HG03354 (cell line): Measurements from ENCODE around the gene FGFRL1.
A peak's percentile ranks its signal among the peaks of the same experiment; 100 is the strongest.

Source experiments
- ATAC-seq: cut with Tn5 transposase; IDR thresholded peaks from one replicate; pipeline ENCODE4 v1.9.1; 2021; ENCODE audit warnings: mild to moderate bottlenecking; ENCODE audit not compliant: unreplicated experiment, poor library complexity, severe bottlenecking

The FGFRL1 gene

DNA sequence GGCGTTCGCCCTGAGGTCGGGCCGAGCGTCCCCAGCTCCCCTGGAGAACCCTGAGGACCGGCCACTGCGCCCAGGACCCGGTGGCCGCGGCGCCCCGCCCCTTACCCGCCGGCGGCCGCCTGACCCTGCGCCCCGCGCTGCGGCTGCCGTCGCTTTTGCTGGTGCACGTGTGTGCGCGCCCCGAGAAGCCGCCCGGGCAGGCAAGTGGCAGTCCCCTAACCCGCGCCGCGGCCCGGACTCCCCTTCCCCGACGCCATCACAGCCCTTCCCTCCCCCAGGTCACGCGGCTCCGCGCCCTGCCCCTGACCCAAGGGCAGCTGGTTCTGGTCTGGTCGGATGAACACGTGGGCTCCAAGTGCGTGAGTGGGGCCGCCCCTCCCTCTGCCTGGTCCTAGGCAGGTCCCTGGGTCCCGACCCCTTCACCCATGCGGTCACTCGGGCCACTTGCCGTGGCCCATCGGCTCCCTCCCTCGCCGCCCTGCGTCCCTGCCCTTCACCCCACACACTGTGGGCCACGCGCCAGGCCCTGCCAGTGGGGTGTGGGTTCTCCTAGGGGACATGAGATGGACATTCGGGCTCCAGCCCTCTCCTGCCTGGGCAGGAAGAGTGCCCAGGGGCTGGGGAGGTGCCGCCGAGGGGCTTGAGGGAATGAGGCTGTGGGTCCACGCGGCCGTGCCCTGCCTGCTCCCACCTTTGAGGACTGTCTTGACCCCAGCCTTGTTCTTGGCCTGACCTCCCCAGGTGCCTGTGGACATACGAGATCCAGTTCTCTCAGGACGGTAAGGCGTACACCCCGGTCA, 8.0 kb upstream of the FGFRL1 start:
- ATAC-seq: no peak

DNA sequence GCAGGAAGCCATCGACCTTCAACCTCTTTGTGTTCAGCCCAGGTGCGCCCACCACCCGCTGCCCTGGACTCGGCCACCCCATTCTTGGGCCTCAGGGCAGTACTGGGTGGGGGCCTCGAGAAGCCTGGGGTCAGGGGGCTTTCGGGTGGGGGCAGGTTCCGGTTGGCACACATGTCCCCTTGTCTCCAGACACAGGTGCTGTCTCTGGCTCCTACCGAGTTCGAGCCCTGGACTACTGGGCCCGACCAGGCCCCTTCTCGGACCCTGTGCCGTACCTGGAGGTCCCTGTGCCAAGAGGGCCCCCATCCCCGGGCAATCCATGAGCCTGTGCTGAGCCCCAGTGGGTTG, 7.4 kb upstream of the FGFRL1 start:
- no peak for ATAC-seq

DNA sequence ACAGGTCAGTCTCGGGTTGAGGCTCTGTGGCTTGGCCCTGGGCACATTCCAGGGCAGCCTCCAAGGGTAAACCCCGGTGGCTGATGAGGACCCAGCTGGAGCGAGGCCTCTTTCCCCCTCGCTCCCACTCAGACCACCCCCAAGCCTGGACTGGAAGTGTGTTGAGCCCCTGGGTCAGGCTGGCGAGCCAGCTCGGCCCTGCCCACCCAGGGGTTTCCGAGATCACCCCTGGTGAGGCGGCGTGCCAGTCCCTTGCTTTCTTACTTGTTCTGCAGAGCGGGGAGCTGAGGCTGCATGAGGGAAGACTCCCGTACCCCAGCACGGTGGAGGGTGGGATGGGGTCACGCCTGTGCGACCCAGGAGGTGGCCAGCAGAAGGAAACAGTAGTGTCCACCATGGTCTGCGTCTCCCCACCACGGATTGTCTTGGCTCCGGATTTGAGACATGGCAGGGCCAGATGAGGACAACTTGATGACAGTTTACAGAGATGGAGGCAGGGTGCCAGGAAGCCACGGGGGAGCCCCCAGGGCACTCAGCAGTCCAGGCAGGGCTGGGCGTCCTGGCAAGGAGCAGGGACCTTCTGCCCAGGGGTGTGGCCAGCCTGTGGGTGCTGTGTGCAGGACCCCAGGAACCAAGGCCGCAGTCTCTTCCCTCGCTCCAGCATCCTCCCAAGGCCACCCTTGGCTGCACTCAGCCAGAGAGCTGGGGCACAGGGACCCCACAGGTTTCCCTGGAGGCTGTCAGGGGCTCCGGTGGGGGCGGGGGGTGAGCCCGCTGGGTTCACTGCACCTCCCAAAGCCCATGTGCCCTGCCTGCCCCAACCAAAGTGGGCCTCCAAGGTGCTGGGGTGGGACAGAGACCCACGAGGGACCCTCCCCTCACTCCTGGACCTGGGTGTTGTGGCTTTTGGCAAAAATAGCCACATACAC, 6.6 kb upstream of the FGFRL1 start:
- ATAC-seq: no peak

DNA sequence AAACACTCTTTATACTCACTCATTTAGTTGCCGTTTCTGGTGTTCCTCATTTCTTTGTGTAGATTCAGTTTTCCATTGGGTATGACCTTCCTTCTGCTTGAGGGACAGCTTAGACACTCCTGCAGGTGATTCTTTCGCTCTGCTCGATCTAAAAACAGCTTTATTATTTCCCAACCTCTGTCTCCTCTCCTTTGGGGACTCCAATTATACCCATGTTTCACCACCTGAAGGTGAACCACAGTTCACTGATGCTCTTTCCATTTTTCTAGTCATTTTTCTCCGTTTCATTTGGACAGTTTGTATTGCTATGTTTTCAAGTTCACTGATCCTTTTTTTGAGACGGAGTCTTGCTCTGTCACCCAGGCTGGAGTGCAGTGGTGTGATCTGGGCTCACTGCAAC, 4.6 kb upstream of the FGFRL1 start:
- no peak for ATAC-seq

DNA sequence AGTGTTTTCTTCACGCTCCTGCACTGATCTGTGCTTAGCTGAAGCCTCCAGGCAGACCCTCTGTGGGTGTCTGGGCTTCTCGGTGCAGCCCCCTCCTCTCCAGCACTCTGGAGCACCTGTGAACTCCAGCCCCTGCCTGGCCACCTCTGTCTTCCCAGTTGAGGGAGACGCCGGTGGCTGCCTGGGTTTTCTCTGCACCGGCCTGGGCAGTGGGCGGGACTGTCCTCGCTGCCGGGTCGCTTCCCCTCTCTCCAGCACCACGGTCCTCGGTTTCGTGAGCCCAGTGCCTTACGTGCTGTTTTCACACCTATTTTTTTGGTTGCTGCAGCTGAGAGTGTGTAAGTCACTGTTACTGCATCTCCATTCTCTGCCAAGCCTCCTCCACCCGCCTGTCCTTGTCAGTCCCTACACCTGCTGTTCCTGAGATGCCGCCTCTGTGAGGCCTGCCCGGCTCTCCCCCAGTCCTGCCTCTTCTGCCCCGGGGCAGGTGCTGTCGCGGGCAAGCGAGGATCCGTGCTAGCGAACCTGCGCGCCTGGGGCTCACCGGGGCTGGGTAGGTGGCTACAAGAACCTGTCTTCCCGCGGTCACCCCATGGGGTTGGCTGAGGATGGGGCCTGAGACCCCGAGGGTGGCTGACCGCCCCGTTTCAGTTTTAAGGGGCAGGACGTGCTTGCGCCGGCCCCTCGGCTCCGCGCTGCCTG, 2.4 kb upstream of the FGFRL1 start:
- peak; percentile 9 for ATAC-seq

DNA sequence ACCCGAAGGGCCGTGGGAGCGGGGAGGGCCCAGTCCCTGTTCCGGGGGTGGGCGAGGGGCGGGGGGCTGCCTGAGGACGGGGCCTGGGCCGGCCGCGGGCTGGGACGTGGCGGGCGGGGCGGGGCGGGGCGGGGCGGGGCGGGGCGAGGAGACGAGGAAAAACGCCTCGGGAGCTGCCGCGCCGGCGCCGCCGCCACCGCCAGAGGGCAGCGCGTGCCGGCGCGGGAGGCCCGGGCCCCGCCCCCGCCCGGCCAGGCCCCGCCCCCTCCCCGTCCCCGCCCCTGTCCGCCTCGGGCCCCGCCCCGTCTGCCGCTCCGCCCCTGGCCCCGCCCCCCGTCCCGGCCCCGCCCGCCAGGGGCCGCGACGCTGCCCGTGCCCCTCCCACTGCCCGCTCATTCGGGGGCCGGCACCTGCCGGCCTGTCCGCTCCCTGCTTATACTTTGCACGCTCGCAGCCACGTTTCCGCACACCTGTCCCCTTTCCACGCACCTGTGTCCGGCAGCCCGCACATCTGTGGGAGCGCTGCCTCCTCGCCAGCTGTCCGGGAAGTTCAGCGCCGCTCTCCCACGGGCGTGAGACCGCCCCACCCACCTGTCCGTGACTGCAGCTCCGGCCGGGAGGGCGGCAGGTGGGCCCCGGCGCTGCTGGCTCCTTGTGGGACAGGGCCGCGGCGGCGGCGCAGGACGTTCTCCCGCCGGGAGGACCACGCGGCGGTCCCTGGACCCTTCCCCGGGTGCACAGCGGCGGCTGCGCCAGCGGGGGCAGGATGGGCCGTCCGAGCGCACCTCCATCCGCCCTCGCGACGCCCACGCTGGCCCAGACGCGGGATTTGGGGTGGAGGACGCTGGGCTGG, 1.7 kb upstream of the FGFRL1 start:
- ATAC-seq: peak; percentile 43

DNA sequence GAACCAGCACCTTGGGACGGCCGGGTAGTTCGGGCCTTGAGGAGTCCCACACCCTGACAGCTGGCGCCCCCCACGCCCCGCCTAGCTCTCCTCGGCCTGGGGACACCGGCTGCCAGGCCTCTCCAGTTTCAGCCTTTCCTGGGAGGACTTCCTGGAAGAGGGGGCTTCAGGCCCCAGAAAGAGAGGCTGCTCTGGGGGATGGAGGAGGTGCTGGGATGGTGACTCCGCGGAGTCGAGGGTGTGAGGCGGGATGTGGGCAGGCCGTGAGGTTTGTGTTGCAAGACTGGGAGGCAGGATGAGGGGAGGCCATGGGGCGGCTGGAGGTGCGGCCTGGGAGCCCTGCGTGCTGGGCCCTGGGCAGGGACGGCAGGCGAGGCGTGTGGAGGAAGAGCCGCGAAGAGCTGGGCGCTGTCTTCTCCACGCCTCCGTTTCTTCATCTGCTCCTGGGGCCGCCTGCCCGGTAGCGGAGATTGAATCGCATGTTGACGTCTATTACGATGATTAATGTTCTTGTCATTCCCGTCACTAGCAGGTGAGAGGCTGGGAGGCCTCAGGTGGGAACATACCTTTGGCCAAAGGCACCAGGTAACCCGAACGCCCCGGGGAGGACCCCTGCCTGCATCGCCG, 918 bp upstream of the FGFRL1 start:
- ATAC-seq: no peak

DNA sequence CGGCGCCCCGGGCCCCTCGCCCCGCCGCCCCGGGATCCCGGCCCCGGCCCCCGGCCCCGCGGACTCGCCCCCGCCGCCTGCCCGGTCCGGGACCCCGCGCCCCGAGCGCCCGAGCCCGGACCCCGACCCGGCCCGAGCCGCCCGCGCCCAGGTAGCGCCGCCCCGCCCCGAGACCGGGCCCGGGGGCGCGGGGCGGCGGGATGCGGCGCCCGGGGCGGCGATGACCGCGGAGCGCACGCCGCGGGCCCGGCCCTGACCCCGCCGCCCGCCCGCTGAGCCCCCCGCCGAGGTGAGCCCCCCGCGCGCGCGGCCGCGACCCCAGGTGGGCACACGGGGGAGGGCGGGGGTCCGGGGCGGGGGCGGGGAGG, 224 bp downstream of the FGFRL1 start:
- no peak for ATAC-seq

DNA sequence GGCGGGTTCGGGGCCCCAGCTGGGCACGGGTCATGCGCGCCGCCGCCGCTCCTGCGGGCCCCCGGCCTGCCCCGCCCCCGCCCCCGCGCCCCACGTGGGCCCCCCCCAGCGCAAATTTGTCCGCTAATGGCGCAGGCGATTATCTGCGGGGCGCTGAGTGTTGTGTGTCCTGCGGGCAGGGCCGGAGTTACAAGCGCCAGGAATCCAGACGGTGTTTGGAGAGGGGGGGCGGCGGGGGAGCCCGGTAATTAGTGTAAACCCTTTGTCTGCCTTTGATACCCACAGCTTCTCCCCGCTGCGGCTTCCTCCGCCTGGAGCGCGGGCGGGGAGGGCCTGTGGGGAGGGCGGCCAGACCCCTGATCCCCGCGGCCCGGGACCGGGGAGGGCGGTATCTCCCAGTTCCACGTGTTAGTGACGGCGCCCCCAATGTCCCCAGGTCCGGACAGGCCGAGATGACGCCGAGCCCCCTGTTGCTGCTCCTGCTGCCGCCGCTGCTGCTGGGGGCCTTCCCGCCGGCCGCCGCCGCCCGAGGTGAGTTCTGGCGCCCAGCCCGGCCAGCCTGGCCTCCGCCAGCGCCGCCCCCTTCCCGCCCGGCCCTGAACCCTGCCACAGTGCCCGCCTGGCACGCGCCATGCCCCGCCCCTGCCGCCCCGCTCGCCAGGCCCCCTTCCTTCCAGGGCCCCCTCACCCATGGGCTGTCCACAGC, 761 bp downstream of the FGFRL1 start:
- no peak for ATAC-seq

DNA sequence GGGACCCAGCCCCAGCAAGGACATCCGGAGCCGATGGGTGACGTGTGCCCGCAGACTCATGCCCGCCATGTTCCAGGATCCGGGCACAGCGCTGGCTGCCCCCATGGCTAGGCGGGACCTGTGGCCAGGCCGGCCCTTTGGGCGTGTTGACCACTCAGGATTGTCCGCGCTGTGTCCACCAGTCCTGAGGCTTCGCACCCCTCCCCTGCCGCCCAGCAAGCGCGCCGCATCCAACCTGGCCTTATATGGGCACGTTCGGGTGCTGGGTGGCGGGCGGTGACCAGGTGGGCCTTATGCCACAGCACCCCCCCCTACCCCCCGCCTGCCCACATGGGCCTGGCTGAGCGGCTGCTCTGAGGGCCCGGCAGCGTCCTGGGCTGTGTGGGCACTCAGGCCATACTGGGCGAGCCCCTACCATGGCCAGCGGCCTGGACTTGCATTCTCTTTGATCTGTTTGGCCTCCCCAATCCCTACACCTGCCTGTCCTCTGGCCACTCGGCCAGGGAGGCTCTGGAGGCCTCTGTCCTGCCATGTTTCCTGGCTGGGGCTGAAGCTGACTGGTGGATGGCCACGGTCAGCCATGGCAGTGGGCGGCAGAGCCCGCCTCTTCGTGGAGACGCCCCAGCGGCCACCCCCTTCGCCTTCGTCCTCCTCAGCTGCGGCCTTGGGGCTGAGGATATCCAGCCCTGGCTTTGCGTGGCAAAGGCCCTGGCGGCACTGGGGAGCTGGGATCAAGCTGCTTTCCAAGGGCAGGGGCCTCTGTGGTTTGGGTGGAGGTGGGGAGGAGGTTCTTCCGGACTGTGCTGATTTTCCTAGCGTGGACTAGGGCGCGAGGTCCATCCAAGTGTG, 2.0 kb downstream of the FGFRL1 start:
- no peak for ATAC-seq

DNA sequence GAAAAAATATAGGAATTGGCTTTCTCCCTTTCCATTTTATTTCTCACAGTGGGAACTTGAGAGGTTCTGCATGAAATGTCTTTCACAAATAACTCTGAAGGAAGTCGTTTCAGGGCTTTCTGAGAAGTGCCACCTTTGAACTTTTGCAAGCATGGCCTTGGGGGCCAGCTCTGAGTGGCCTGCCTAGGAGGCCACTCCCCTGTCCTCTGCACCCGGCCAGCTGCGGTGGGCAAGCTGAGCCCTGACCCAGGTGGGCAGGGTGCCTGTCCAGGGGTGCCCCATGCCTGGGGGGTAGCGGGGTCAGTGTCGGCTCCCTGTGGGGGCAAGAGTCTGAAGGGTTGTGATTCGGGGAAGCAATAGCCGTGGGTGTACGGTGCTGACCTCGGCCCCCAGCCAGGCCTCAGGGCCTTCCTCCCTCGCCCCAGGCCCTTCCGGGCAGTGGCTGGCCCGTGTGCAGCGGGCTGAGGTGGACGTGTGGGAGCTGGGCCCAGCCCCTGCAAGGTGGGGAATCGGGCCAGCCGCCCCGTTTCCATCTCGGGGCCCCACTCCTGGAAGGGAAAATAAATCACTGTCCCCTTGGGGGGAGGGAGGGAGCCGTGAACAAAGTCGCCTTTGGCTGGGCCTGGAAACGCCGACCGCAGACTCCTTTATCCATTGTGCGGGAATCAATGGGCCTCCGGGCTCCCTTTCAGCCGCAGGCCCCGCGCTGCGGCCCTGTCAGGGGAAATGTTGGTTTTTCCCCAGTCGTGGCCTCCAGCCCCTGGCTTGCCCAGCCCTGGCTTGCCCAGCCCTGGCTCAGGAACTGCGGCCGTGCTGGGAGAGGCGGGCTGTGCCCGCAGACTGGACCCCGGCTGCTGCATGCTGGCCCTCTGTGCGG, 3.1 kb downstream of the FGFRL1 start:
- ATAC-seq: no peak

DNA sequence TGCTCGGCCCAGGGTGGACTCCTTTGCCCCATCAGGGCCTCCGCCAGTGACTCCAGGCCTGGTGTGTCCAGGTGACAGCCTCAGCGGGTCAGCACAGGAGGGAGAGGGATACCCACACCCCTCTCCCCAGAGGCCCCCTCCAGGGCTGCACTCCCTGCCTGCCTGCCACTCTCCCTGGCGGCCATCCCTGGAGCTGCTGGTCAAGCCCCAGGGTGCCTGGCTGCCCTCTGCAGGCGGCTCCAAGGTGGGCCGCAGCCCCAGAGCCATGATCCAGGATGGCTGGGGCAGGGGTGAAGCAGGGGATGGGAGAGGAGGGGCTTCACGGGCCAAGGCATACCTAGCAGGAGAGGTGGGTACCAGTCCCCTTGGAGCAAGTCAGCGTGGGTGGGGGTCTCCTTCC, 3.8 kb downstream of the FGFRL1 start:
- no peak for ATAC-seq

DNA sequence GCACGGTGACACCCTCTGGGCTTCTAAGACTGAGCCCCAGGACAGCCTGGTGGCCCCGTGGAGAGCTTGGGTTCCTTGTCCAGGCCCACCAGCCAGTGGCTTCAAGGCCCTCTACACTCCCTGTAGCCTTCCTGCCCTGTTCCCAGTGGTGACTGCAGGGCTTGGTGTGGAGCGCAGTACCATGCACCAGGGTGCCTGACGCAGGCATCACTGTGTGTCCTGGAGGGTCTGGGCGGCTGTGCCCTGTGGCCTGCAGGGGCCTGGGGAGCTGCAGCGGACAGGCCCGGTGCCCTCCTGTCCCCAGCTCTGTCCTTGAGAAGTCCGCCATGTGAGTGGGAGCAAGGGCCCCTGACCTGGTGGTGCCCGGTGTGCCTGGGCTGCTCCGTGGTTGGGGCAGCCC, 4.3 kb downstream of the FGFRL1 start:
- ATAC-seq: no peak

DNA sequence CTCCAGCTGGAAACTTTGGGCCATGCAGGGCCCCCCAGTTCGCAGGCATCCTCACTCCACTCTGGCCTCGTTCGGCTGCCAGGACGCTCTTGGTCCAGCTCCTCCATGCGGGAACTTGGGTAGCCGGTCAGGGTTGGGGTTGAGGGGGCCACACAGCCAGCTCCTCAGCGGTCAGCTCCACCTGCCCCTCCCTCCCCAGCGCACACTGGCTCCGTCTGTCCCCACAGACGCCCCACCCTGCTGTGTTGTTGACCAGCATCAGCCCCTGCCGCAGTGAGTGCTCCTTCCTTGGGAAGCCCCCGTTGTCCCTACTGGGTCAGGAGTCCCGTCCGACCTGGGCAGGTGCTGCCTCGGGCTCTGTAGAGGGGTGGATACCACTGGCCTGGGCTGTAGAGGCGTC, 5.8 kb downstream of the FGFRL1 start:
- no peak for ATAC-seq

DNA sequence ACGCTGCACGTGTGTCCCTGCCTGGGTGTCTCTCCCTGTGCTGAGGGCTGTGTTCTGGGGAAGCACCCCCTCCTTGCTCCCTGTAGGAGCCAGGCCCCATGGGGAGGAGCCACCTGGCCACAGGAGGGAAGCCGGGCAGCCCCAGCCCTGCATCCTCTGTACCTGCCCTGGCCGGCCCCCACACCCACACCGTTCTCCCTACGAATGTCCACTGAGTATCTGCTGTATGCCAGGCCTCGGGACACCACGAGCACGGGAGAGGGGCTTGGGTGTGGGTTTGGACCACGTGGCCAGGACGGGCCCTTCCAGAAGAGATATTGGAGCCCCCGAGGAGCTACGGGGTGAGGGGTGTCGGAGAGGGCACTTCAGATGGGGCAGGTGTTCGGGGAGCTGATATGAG, 6.3 kb downstream of the FGFRL1 start:
- no peak for ATAC-seq

DNA sequence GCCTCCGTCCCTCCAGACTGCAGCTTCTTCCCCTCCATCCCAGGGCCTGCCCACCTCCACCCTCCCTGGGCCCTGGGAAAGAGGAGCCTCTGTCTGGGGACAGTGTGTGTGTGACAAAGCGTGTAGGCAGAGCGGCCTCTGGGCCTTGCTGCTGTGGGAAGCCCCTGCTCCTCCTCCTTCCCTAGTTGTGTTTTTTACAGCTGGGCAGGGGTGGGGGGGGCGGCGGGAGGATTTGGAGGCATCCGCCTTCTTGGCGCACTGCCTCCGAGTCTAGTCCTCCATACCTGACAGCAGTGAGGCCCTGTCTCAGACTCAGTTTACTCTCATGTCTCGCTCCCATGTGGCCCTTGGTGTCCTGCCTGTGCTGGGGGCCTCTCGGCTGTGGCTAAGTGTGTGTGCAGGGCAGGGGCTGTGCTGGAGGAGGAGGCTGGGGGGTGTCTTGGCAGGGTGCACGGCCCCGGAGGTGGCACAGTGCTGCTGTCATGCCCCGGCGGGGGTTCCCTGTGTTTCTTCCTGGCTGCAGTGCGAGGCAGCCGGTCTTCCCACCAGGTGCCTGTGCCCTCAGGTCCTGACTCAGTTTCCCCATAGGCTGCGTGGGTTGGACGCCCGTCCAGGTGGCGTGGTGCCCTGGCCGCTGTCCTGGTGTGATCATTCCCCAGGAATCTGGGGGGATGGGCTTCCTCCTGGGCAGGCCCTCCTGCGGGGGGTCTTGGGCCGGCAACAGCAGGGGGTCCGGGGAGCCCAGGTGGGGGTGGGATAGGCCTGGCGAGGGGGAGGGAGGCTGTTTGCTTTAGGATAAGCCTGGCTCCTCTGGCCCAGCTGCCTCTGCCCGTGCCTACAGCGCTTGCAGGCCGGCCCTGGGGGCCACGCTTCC, 7.0 kb downstream of the FGFRL1 start:
- ATAC-seq: no peak
